SIG-M5 treated with dmso at 0.1 percent for 504 hours (cell line): Measurements from ENCODE around the gene FES.
"Not testable (repeated sequence)": the region's sequence is repeated elsewhere in the genome, so short reads cannot be mapped to it uniquely, and the experiment has no call there.

ENCODE experiments used
- DNase-seq: peaks from one replicate; lab custom pipeline; 2025; ENCODE audit not compliant: unreplicated experiment; lab: John Stamatoyannopoulos, UW

The FES gene

GRCh38 chr15:90883976-90884718 is at the start of gene FES:
Gene FES, plus strand, starts transcription at chr15:90884504. Its CDS starts 542 bp downstream, at chr15:90885046.
- DNase-seq, result no peak

GRCh38 chr15:90834626-90835025 is 49.7 kb upstream of the FES start:
- DNase-seq, result no peak

- DNase-seq, result no peak
Measured at GRCh38 chr15:90836296-90836871, 47.9 kb upstream of the FES start.

- no peak for DNase-seq
Measured at GRCh38 chr15:90837094-90837493, 47.2 kb upstream of the FES start.

- DNase-seq, result no peak
Measured at GRCh38 chr15:90838139-90838538, 46.2 kb upstream of the FES start.

GRCh38 chr15:90838544-90838943 is 45.8 kb upstream of the FES start:
- no peak for DNase-seq

GRCh38 chr15:90839187-90840071 is 44.9 kb upstream of the FES start:
- DNase-seq, result peak; percentile 88

GRCh38 chr15:90840157-90840855 is 44.0 kb upstream of the FES start:
- no peak for DNase-seq

- no peak for DNase-seq
Measured at GRCh38 chr15:90840954-90841353, 43.4 kb upstream of the FES start.

- DNase-seq, result no peak
Measured at GRCh38 chr15:90844696-90845095, 39.6 kb upstream of the FES start.

- DNase-seq, result peak; percentile 62
Measured at GRCh38 chr15:90845201-90845949, 38.9 kb upstream of the FES start.

- not testable (repeated sequence) for DNase-seq
Measured at GRCh38 chr15:90849424-90849823, 34.9 kb upstream of the FES start.

- DNase-seq, result no peak
Measured at GRCh38 chr15:90851114-90851513, 33.2 kb upstream of the FES start.

GRCh38 chr15:90851940-90852339 is 32.4 kb upstream of the FES start:
- DNase-seq, result no peak

GRCh38 chr15:90855139-90855538 is 29.2 kb upstream of the FES start:
- no peak for DNase-seq

GRCh38 chr15:90857337-90857736 is 27.0 kb upstream of the FES start:
- DNase-seq, result no peak

GRCh38 chr15:90857883-90858443 is 26.3 kb upstream of the FES start:
- no peak for DNase-seq

- no peak for DNase-seq
Measured at GRCh38 chr15:90859234-90860131, 24.8 kb upstream of the FES start.

- no peak for DNase-seq
Measured at GRCh38 chr15:90860450-90860849, 23.9 kb upstream of the FES start.
